Gastroesophageal sphincter (tissue), 4 donors: ENCODE measurements around the gene ABCC6. TPM values are rescaled to one million over a fixed set of nuclear protein-coding genes. Genes with fewer than 3 reads are reported as not detected.
A peak's percentile ranks its signal among the peaks of the same experiment; 100 is the strongest.

Experiments used
- ATAC-seq: fragments of 150-250 bp; one replicate; pipeline ENCODE4 v1.9.1; 2016; ENCODE audit warnings: mild to moderate bottlenecking, moderate library complexity
- H3K27ac ChIP-seq, 4 donors: fragments of 200-600 bp; sonication (generic) in 3 of 4; 1 replicate in 3 of 4; 2 replicates in 1 of 4; pipeline ENCODE4 v1.5.1; 2016 to 2019
- H3K27me3 ChIP-seq: fragments of 200-600 bp; sonication (generic); one replicate; pipeline ENCODE4 v1.5.1; 2019
- H3K36me3 ChIP-seq, 2 donors: fragments of 200-600 bp; sonication (generic); one replicate each; pipeline ENCODE4 v1.5.1; 2019; ENCODE audit warnings: control low read depth in 1 of 2
- H3K4me1 ChIP-seq, 3 donors: fragments of 200-600 bp; sonication (generic); 1 replicate in 2 of 3; 2 replicates in 1 of 3; pipeline ENCODE4 v1.5.1; 2016 to 2019; ENCODE audit warnings: control low read depth in 2 of 3
- H3K4me3 ChIP-seq, 2 donors: fragments of 200-600 bp; sonication (generic); one replicate each; pipeline ENCODE4 v1.5.1; 2019; ENCODE audit warnings: mild to moderate bottlenecking in 1 of 2, moderate library complexity in 1 of 2
- H3K9me3 ChIP-seq, 3 donors: fragments of 200-600 bp; sonication (generic); one replicate each; pipeline ENCODE4 v1.5.1; 2017 to 2019; ENCODE audit warnings: control low read depth in 2 of 3
- EP300 ChIP-seq: sonication (generic); formaldehyde crosslinking; IDR thresholded peaks from one replicate; pipeline ENCODE4 v1.6.1; 2017; ENCODE audit warnings: antibody characterized with exemption, mild to moderate bottlenecking
- POLR2A ChIP-seq, 2 donors: fragments of 450-650 bp; IDR thresholded peaks; one replicate each; pipeline ENCODE4 v1.6.1; 2017; ENCODE audit warnings: antibody characterized with exemption in 2 of 2, mild to moderate bottlenecking in 2 of 2, moderate library complexity in 1 of 2
- POLR2AphosphoS5 ChIP-seq: sonication (generic); formaldehyde crosslinking; IDR thresholded peaks from one replicate; pipeline ENCODE4 v1.6.1; 2017; ENCODE audit warnings: antibody characterized with exemption
- WGBS, 2 donors: methylation state at CpG; one replicate each; pipeline ENCODE4 v1.1.5; 2018; ENCODE audit warnings: low coverage in 1 of 2; 5-methylcytosine and 5-hydroxymethylcytosine counted together
- total RNA-seq, 4 donors: library from RNA; depleted of rRNA; stranded (reverse); fragments of >200 nt; gene quantifications; one replicate each; pipeline ENCODE4 v1.1.0, GENCODE V29; 2016
- TF ChIP-seq, protein P1 (sequence below), 4 experiments: fragments of 200-600 bp in 2 of 4; fragments of 450-650 bp in 2 of 4; sonication (generic) in 1 of 4; IDR thresholded peaks; one replicate each; pipeline ENCODE4 v1.5.1; 2017 to 2019; ENCODE audit warnings: antibody characterized with exemption in 4 of 4, mild to moderate bottlenecking in 2 of 4, moderate library complexity in 2 of 4

The ABCC6 gene
- total RNA-seq, 4 donors from 2014 or later, result 0.93 to 1.0 (median 0.94) TPM

DNA sequence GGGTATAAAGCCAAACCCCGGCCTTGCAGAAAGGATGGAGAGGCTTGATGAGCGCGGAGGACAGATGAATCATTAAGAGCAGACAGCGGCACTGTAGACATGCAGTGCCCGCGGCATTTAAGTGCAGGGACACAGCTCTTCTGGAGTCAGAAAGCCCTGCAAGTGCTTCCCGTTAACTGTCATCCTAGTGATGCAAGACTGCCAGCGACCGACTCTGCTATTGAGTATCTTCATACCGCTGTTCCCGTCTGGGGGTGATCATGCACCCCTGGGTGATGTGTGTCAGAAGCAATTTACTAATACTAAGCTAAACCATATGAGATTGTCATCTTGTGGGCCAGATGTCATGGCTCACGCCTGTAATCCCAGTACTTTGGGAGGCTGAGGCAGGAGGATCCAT, 101.0 kb downstream of the ABCC6 start:
- ATAC-seq, result no peak
- Histone ChIP-seq H3K36me3 (peaks cover 0 to 71% of the 10 kb centered on the region in 2 donors), H3K27me3 (no peaks in the 10 kb centered on the region), H3K27ac (peak overlapping the region in 3 of 4 donors; percentile 75 to 82 (median 76)), H3K4me3 (no peak overlapping the region), H3K4me1 (peaks cover 0 to 48% (median 7%) of the 10 kb centered on the region in 3 donors), H3K9me3 (peaks cover 0 to 18% (median 0%) of the 10 kb centered on the region in 3 donors)
- 95% methylated on average over 11 of the region's 12 CpGs; no CpG with 5 or more reads in 1 of the 2 donors for WGBS, 2 donors
- TF ChIP-seq, protein P1, sequence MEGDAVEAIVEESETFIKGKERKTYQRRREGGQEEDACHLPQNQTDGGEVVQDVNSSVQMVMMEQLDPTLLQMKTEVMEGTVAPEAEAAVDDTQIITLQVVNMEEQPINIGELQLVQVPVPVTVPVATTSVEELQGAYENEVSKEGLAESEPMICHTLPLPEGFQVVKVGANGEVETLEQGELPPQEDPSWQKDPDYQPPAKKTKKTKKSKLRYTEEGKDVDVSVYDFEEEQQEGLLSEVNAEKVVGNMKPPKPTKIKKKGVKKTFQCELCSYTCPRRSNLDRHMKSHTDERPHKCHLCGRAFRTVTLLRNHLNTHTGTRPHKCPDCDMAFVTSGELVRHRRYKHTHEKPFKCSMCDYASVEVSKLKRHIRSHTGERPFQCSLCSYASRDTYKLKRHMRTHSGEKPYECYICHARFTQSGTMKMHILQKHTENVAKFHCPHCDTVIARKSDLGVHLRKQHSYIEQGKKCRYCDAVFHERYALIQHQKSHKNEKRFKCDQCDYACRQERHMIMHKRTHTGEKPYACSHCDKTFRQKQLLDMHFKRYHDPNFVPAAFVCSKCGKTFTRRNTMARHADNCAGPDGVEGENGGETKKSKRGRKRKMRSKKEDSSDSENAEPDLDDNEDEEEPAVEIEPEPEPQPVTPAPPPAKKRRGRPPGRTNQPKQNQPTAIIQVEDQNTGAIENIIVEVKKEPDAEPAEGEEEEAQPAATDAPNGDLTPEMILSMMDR (IDR thresholded peaks at IDR 0.05), result no peak
- TF ChIP-seq EP300 (no peak), POLR2AphosphoS5 (no peak), POLR2A (IDR thresholded peaks at IDR 0.05) (no peak)

DNA sequence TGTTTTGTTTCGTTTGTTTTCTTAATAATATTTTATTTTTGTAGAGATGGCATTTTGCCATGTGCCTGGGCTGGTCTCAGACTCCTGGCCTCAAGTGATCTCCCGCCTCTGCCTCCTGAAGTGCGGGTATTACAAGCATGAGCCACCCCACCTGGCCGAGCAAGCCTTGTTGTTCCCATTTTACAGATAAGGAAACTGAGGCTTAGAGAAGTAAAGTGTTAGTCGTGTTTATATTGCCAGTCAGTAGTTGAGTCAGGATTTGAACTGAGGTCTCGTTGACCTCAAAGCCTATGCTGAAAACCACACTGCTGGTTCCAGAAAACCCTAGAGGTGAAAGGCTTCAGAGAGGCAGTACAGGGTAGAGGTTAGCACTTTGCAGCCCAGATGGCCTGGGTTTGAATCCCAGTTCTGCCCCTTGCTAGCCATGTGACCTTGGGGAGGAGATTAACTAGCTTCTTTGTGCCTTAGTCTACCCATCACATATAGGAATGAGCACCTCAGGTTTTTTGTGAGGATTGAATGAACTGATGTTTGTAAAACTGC, 102.0 kb downstream of the ABCC6 start:
- H3K9me3 ChIP-seq, result peaks cover 0 to 18% (median 0%) of the 10 kb centered on the region in 3 donors
- H3K4me3 ChIP-seq, result no peak overlapping the region
- ATAC-seq, result no peak
- H3K4me1 ChIP-seq, result peaks cover 0 to 38% (median 7%) of the 10 kb centered on the region in 3 donors
- no peaks in the 10 kb centered on the region for H3K27me3 ChIP-seq
- TF ChIP-seq, protein P1 (IDR thresholded peaks at IDR 0.05), result no peak
- TF ChIP-seq POLR2A (IDR thresholded peaks at IDR 0.05) (no peak), EP300 (no peak), POLR2AphosphoS5 (no peak)
- peak overlapping the region in 3 of 4 donors; percentile 75 to 82 (median 76) for H3K27ac ChIP-seq
- 77 to 80% methylated on average over 3 to 5 of the region's 6 CpGs for WGBS, 2 donors
- H3K36me3 ChIP-seq, result peaks cover 0 to 73% of the 10 kb centered on the region in 2 donors

DNA sequence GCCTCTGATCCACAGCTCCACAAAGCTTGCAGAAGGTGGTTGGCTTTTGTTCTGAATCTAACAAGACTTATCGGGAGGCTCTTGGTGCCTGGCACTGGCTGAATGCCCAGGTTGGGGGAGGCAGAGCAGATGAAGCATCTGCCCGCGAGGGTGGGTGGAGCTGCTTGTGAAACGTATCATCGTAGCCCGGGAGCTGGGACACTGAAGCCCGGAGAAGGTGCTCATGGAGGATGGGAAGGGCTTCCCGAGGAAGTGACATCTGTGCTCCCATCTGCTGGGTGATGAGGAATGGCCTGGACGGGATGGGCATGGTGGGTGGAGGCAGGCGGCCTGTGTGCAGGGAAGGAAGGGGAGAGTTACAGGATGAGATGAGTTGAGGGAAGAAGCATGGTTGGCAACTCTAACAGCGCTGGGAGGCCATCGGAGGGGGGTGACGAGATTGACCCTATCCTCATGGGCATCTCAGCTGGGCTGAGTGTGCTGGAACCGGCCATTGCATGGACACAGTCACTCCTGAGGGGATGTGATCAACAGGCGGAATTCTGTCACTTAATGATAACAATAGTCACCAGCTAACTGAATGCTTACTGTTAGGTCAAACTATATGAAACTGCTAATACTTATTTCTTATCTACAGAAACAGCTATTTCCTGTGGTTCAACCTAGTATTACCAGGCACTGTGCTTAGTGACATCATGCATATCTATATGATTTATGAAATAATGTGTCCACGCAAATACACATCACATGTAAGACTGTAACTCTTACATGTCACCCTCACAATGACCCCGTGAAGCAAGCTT, 102.7 kb downstream of the ABCC6 start:
- Histone ChIP-seq H3K4me3 (no peak overlapping the region), H3K27ac (peak overlapping the region; percentile 31 to 82 (median 76)), H3K4me1 (peaks cover 0 to 32% (median 7%) of the 10 kb centered on the region in 3 donors), H3K36me3 (peaks cover 0 to 73% of the 10 kb centered on the region in 2 donors), H3K9me3 (peaks cover 0 to 18% (median 0%) of the 10 kb centered on the region in 3 donors), H3K27me3 (no peaks in the 10 kb centered on the region)
- peak; percentile 59 for ATAC-seq
- no peak for TF ChIP-seq EP300
- peak; percentile 60 for TF ChIP-seq POLR2AphosphoS5
- peak in 1 of 2 donors; percentile 25 for TF ChIP-seq POLR2A (IDR thresholded peaks at IDR 0.05)
- TF ChIP-seq, protein P1 (IDR thresholded peaks at IDR 0.05), result no peak
- 44 to 63% methylated on average over 10 to 14 of the region's 17 CpGs for WGBS, 2 donors

DNA sequence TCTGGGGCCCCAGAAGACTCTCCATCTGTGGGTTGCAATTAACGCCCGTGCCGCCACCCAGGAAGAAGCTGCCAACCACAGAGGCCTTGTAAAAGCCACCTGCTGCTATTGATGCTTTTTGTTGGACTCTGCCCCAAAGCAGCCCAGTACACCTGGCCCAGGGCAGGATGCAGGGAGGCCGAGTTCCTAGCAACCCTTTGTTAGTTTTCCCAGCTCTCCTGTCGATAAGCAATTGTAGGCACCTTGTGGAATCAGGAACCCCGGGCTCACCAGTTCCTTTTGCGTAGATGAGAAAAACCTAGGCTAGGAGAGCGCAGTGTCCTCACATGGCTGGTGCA, 103.3 kb downstream of the ABCC6 start:
- ATAC-seq, result no peak
- H3K4me1 ChIP-seq, result peaks cover 0 to 32% (median 7%) of the 10 kb centered on the region in 3 donors
- H3K27ac ChIP-seq, result peak overlapping the region; percentile 31 to 82 (median 76)
- no peaks in the 10 kb centered on the region for H3K27me3 ChIP-seq
- peaks cover 0 to 73% of the 10 kb centered on the region in 2 donors for H3K36me3 ChIP-seq
- H3K9me3 ChIP-seq, result peaks cover 0 to 13% (median 0%) of the 10 kb centered on the region in 3 donors
- 64 to 89% methylated on average over 3 to 6 of the region's 8 CpGs for WGBS, 2 donors
- H3K4me3 ChIP-seq, result no peak overlapping the region
- TF ChIP-seq POLR2AphosphoS5 (no peak), EP300 (no peak), POLR2A (IDR thresholded peaks at IDR 0.05) (no peak)
- TF ChIP-seq, protein P1 (IDR thresholded peaks at IDR 0.05), result no peak
